Body of pancreas (tissue), 4 donors: ENCODE results near the gene PRKG1.

Source experiments
- CTCF ChIP-seq, 7 experiments: fragments of 450-650 bp in 4 of 7; fragments of 200-600 bp in 3 of 7; sonication (generic) in 3 of 7; IDR thresholded peaks; one replicate each; pipeline ENCODE4 v1.5.1; 2016 to 2019; ENCODE audit warnings: antibody characterized with exemption in 7 of 7
- POLR2A ChIP-seq, 3 donors: fragments of 450-650 bp; IDR thresholded peaks; one replicate each; pipeline ENCODE4 v1.6.1; 2016; ENCODE audit warnings: antibody characterized with exemption in 3 of 3, mild to moderate bottlenecking in 2 of 3

GRCh38 chr10:51313251-51313650 lies 239.0 kb downstream of the PRKG1 start:
- TF ChIP-seq CTCF (IDR thresholded peaks at IDR 0.05) (no peak), POLR2A (IDR thresholded peaks at IDR 0.05) (no peak)
